ENCODE results near the gene DLG5.

The DLG5 gene

GRCh38 chr10:77873536-77874380, 52.8 kb downstream of the DLG5 start:
- TF ChIP-seq ZNF768 (tag by site-specific recombination; IDR thresholded peaks at IDR 0.05): 0 out of 2 replicates have a peak, but pooled peaks have one; percentile 35
- peak; percentile 73 for TF ChIP-seq PRDM10 (tag by site-specific recombination; IDR thresholded peaks at IDR 0.05)
- TF ChIP-seq KLF10 (tag by site-specific recombination; IDR thresholded peaks at IDR 0.05): peak; percentile 93
- no peak for TF ChIP-seq ZSCAN4 (tag by site-specific recombination; IDR thresholded peaks at IDR 0.05)
- peak; percentile 61; the same call in 1 of the 2 replicates for TF ChIP-seq KLF9 (tag by site-specific recombination; IDR thresholded peaks at IDR 0.05; ENCODE audit: low read depth)
- 0 out of 2 replicates have a peak, but pooled peaks have one; percentile 22 for TF ChIP-seq ZBTB20 (tag by site-specific recombination; IDR thresholded peaks at IDR 0.05)
- peak; percentile 44; the same call in 1 of the 2 replicates for TF ChIP-seq ZBTB17 (tag by site-specific recombination; IDR thresholded peaks at IDR 0.05)
- TF ChIP-seq ZNF600 (tag by site-specific recombination; IDR thresholded peaks at IDR 0.05): peak; percentile 82
- no peak for TF ChIP-seq ZSCAN18 (tag by site-specific recombination; IDR thresholded peaks at IDR 0.05)
- peak; percentile 56; the same call in 1 of the 2 replicates for TF ChIP-seq GLIS1 (tag by site-specific recombination; IDR thresholded peaks at IDR 0.05)
- peak; percentile 75; the same call in 1 of the 2 replicates for TF ChIP-seq ZIC2 (tag by site-specific recombination; IDR thresholded peaks at IDR 0.05)
- Histone ChIP-seq H3K36me3 (ENCODE audit: control insufficient read depth in 2 of 2, insufficient read depth in 1 of 2, low read length in 2 of 2) (peaks cover 0 to 5% of the 10 kb centered on the region in 2 experiments; a peak in 1 of 3 replicates), H3K4me1 (ENCODE audit: control insufficient read depth, insufficient read depth, low read length) (peaks cover 11% of the 10 kb centered on the region; the same call in 1 of the 2 replicates), H3K4me3 (ENCODE audit: low read depth, low read length) (no peak overlapping the region), H3K9me3 (ENCODE audit: control insufficient read depth, insufficient read depth, low read depth, low read length) (no peaks in the 10 kb centered on the region), H3K27ac (ENCODE audit: extremely low read depth, low read depth, low read length) (no peak overlapping the region)
- ChIA-PET CTCF (interaction anchor here (0.6 to 1.1 kb wide), 3 partner anchors 17 to 60 kb away, joined by 3 to 4 read pairs (median 4); no protein-coding TSS in a partner anchor), POLR2A (no interaction called here)

DNA sequence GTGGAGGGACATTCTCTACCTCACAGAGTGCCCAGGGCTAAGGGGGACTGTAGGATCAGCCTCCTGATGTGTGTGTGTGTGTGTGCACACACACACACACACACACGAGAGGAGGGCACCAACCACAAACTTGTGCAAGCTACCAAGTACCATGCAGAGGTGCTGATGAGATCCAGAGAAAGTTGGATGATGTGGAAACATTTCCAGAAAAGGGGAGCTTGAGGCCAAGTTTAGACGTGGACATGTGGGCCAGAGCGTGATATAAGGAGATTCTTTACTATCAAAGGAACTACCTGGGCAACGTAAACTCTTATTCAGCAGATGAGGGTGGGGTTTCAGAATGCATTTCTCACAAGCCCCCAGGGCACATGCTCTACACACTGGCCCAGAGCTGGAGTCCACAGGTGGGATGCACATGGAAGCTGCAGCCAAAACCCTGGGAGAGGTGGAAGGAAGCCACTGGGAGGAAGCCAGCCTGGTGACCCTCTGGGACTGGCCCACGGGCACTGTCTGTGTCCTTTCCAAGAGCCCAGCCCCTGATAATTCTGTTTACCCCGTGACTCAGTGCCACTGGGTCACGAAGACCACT, 53.5 kb downstream of the DLG5 start:
- no peak overlapping the region for H3K27ac ChIP-seq (ENCODE audit: extremely low read depth, low read depth, low read length)

More for the DNA sequence above, 53.5 kb downstream of the DLG5 start:
- no peak for TF ChIP-seq PRDM4 (tag by site-specific recombination; IDR thresholded peaks at IDR 0.05)
- no peak for TF ChIP-seq ZNF140 (tag by site-specific recombination; IDR thresholded peaks at IDR 0.05)
- TF ChIP-seq SCRT2 (tag by site-specific recombination; IDR thresholded peaks at IDR 0.05): 0 out of 2 replicates have a peak, but pooled peaks have one; percentile 13
- Histone ChIP-seq H3K4me1 (ENCODE audit: control insufficient read depth, insufficient read depth, low read length) (peaks cover 5% of the 10 kb centered on the region; the same call in 1 of the 2 replicates), H3K9me3 (ENCODE audit: control insufficient read depth, insufficient read depth, low read depth, low read length) (no peaks in the 10 kb centered on the region), H3K4me3 (ENCODE audit: low read depth, low read length) (no peak overlapping the region), H3K36me3 (ENCODE audit: control insufficient read depth in 2 of 2, insufficient read depth in 1 of 2, low read length in 2 of 2) (peaks cover 0 to 9% of the 10 kb centered on the region in 2 experiments; a peak in 1 of 3 replicates)
- ChIA-PET CTCF (interaction anchor here (0.6 to 1.1 kb wide), 2 partner anchors 26 to 61 kb away, joined by 3 to 4 read pairs; no protein-coding TSS in a partner anchor), POLR2A (no interaction called here)

Measured in HEK293 (cell line).